NCI-H774 (cell line): ENCODE data around the gene PELO.
"Not testable (repeated sequence)": the region's sequence is repeated elsewhere in the genome, so short reads cannot be mapped to it uniquely, and the experiment has no call there.

Experiments
- DNase-seq: peaks from one replicate; lab custom pipeline; 2025; lab: John Stamatoyannopoulos, UW

The PELO gene

DNA sequence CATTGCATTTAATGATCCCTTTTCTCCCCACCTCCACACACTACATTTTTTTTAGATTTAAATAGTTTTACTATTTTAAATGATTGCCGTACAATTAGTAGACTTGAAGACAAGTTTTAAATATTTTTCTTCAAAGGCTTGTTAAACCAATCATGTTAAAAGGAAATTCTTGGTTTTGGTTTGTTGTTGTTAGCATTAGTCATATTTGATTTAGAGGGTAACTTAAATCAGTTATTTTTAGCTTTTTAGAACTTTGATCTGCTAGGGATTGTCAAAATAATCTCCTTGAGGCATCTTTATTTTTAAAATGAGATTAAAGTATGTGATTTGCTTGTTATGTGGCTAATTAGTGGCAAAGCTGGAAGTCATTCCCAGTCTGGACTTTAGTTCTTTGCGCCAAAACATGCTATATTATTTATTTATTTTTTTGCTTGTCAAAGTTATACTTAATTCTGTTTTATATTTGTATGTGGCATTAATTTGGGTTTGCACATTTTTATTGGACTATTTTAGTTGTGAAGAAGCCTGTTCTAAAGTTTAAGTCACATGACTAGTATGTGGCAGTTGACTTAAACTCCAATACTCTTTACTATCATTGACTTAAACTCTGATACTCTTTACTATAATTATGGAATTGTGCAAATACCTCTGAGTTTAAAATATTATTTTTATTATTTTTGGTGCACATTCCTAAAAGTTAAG lies 14.7 kb downstream of the PELO start:
- DNase-seq = no peak

DNA sequence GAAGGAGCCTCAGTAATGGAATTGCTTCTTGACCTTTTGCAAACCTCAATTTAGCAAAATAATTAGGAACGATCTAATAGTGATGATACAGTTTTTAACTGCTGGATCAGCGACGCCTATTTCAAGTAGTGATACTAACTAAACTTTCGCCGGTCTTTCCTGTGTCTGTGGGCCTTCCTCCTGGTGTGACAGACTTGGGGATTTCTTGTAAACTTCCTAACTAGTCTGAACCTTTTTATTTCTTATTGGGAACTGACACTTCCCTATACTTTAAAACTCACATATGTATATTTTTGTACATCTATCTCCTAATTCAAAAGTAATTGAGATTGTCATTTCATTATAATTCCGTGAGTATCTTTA lies 15.2 kb downstream of the PELO start:
- DNase-seq = no peak

DNA sequence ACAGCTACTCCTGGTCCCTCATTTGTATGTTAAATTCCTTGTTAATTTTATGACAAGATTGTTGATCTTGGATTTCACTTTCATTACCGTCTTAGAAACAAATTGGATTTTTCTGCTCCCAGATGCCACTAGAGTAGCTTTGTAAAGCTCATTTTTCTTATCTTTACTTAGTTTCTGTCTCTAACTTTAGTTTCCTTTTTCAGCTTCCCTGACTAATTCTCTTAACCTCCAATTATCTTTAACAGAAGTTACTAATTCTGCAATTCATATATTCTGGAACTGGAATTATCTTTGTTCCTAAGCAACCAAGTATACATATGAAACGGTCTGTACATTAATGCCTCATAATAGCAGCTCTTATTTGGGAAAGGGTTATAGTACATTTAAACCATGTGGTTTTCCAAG lies 16.7 kb downstream of the PELO start:
- DNase-seq = no peak

DNA sequence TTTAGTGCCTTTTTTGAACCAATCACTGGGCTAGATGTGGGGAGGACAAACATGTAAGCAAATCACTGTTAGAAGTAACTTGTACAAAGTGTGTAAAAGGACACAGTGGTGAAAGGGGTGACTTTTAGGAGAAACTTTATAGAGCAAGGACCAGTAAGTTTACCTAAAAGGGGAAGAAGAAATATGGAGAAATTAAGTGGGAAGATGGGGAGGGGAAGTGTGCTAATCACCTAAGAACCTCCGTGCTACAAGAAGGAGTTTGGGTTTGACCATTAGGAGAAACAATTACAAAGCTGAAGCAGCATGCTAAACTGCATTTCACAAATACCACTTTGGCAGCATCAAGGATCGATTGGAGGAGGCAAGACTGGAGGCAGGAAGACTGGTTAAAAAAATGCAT lies 17.3 kb downstream of the PELO start:
- DNase-seq = no peak

DNA sequence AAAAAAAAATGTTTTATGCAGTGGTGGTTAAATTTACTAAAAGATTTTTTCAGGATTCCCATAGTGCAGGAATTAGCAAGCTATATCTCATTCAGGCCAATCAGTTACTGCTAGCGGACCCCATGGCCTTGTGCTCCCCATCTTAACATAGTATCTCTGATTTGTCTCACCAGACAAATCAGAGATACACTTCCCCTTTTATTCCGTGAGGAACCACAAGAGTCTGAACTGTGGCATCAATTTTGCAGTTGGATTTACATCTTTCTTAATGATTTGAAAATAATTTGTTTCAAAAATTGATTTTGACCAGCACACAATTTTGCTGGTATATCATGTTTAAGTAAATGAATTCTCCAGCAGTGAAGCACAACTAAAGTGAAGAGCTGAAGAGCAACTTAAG lies 17.9 kb downstream of the PELO start:
- DNase-seq = no peak

DNA sequence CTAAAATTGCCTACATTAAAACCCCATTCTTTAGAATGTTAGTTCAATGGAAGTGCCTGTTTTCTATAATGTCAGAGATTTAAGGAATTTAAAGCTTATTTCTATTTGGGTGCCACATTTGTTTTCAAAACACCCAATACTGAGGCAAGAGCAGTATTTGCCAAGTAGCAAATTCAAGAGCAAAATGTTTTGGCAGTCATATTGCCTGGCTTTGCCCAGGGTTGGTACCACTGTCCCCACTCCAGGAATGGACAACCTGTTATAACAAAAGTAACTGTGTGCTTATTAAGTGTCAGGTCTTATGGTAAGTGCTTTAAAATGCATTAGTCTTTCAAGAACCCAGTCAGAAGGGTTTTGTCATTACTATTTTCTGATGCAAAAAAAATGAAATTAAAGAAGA lies 19.3 kb downstream of the PELO start:
- DNase-seq = no peak

DNA sequence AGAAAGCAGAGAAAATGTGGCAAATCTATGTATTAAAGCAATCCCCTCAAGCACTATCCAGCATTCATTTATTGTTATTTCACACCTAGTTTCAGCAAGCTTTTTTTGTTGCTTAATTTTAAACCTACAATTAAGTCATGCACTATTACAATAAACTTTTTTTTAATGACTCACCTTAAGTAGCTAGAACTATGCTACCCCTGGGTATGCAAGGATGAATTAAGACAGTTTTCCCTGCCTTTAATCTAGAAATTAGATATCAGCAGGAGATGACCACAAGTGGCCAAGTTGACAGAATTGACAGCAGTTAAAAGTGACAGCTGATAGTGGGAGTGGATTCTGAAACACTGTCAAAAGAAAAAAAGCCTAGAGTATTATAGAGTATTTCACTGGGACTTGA lies 20.0 kb downstream of the PELO start:
- DNase-seq = no peak

DNA sequence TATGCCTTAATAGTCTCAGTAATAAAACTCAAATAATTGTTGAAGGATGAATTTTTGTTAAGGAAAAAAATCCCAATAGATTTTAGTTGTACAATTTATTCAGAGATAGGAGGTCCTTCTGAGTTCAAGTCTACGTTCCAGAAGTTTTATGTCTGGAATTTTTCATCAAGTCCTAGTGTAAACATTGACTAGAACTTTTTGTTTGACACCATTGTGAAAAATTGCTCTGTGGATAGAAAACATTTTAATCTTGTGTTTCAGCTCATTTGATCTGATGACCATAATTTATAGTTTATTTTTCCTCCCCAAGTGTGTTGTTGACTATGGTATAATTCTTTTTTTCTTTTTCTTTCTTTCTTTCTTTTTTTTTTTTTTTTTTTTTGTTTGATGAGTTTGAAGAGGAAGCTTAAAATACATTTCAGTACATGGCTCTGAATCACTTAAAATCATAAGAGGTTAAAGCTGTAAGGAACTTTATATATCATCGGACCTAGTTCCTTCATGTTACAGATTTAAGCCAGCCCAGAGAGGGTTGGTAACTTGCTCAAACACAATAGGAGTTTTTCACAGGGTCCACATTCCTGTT lies 20.7 kb downstream of the PELO start:
- DNase-seq = no peak

DNA sequence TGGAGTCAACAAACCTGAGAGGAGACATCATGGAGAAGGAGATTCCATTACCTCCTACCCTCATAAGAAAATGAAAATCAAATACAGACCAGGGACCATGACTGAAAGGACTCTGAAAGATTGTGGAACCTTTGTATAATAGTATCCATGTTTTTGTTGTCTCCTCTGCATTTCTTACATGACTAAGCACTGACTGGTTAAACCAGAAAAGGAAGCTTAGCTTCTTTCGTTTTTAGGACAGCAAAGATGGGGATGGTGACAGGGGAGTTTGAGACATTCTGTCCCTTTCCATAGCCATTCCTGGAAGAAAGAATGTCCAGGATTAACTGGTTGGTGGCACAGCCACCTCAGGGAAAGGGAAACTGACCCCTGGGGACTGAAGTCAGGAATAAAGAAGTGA lies 22.2 kb downstream of the PELO start:
- no peak for DNase-seq

DNA sequence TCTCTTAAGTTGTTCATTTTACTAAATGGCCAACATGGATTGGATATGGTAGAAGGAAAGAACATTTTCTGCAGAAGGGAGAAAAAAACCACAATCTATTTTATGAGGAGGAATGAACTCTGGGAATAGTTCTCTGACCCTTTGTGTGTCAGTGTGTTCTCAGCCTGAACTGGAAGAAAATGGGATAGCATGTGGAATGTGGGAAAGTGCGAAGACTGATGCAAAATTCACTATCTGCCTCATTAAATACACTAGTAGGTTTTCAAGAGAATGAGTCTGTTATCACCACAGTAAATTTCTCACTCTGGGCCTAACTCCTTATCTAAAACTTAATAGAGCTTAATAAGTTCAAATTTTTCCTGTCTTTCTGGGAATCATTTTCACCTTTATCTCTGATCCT lies 22.7 kb downstream of the PELO start:
- no peak for DNase-seq

DNA sequence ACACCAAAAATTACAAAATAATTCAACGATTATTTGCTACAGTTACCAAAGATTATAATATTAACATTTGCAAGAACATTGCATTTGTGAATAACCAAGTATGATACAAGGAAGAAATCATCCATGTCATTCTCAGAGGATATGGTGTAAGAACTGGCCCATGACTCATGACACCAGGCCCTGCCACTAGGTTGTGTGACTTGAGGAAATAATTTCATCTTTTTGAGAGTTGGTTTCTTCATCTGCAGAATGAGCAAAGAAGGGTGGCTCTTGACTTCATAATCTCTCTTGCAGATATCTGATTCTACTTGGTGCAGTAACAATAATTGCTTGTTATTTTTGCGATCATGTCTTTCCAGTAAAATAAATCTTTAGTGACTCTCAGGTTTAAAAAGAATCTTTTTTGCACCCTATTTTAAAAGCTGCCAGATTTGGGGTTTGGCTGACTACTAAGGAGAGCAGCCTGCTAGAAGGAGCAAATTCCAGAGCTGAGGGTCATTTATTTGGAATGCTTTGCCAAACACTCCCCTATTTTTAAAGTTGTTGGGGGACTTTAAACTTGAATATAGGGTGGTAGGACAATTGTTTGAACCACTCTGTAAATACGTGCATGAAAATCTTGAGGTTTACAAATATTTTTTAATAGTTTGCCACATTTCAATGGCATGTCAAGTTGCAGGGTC lies 23.5 kb downstream of the PELO start:
- no peak for DNase-seq

DNA sequence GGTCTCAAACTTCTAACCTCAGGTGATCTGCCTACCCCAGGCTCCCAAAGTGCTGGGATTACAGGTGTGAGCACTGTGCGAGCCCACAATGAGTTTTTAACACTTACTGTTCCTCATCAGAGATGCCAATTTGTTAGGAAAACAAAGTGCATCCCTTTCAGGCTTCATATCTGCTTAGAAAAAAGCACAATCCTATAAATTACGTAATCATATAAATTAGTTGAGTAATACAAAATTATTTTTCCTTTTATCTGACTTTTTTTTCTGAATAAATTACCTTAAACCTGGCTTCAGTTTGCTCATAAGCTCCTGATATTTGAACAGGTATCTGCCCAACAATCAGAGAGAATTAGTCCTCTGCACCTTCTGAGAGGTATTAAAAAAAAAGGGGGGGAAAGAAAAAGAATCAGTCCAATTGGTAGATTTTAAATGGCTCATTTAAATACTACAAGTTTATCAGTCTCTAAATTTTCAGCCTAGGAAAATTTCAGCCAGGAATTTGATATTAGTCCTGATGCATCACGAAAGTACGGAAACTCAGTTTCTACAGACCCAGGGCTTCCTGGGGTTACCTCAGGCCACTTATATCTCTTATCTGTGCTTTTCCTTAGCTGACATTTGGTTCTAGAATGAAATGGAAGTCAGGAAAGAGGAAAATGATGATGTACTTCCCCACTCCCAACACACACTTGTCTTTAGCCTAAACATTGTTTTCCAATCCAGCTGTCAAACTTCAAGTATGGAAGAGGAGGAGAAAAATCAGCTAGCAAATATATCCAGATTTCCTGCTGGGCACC lies 26.8 kb downstream of the PELO start:
- DNase-seq = no peak

DNA sequence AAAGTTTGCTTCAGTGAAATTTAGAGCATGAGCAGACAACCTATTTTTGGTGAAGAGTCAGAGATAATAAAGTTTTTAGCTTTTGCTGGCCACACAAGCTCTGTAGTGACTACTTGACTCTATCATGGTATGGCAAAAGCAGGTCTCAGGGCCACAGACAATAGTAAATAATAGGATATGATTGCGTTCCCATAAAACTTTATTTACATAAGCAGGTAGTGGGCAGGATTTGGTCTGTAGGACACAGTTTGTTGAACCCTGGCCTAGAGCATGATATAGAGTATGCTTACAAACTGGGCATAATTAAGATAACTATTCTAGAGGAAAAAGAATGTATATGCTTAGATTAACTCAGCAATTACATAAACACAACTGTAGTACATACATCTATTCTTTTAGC lies 30.1 kb downstream of the PELO start:
- DNase-seq = no peak

DNA sequence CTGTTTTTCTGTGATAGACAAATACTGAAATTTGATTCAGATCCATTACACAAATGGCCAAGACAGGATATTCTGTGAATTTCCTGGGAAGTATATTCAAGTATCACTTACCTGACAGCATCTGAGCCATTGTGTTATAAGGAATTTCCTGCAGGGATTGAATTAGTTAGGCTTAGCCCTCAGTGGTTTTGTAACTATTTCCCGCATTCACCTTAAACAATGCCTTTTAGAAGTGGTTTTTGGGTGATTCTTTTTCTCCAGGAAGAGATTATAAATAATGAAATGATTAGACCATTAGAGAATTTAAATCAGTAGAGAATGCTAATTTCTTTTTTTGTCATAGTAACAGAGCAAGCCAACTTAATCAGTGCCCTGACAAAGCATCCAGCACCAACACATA lies 30.6 kb downstream of the PELO start:
- no peak for DNase-seq

DNA sequence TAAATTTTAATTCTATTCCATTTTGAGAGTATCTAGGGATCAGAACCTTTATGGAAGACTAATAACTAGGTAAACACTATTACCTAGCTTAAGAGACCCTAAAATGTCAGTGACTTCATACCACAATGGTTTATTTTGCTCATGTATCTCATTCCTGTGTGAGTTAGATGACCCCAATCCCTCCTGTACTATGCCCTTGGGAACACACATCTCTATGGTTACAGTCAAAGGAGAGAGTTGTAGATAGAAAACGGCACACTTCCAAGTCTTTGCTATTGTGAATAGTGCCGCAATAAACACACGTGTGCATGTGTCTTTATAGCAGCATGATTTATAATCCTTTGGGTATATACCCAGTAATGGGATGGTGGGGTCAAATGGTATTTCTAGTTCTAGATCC lies 31.1 kb downstream of the PELO start:
- not testable (repeated sequence) for DNase-seq

DNA sequence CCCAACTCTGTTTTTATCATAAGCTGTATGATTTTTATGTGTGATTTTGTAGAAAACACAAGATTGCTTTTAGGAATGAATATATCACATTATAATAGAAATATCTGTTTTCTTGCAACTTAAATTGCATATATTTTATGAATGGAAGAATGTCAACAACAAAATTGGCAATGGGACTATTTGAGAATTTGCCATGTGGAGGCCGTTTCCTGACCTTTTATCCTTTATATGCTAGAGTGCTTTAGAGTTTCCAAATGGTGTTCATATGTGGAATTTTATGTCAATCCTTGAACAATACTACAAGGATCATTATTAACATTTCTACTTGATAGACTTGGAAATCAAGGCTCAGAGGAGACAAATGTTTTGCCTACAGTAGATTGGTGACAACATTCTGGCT lies 34.2 kb downstream of the PELO start:
- no peak for DNase-seq

DNA sequence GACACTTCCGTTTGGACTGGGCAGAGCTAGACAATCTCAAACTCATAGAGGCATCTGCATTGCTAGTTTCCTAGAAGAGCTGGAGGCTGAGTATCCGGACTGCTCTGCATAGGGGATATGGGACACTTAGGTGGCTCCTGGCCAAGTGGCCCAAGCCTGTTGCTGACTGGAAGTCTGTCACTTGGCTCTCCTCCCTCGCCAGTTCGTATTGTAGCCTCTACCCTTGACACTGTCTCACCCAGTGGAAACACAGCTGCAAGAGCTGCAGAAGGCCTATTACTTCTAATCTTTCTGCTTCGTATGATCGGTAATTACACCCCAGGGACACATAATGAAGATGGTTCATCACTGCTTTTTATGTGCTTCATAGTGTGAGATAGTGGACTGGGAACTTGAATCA lies 34.7 kb downstream of the PELO start:
- DNase-seq = no peak

DNA sequence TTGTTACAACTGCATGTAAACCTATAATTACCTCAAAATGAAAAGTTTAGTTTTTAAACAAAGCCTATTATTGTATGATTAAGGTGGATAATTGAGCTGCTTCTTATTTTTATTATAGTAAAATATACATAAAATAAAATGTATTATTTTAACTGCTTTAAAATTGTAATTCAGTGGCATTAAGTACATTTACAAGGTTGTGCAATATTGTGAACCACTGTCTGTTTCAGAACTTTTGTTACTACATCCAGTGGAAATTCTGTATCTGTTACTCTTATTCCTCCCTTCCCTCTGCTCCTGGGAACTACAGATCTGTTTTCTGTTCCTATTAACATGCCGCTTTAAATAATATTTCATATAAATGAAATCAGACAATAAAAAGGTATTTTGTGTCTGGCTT lies 37.1 kb downstream of the PELO start:
- DNase-seq = no peak

DNA sequence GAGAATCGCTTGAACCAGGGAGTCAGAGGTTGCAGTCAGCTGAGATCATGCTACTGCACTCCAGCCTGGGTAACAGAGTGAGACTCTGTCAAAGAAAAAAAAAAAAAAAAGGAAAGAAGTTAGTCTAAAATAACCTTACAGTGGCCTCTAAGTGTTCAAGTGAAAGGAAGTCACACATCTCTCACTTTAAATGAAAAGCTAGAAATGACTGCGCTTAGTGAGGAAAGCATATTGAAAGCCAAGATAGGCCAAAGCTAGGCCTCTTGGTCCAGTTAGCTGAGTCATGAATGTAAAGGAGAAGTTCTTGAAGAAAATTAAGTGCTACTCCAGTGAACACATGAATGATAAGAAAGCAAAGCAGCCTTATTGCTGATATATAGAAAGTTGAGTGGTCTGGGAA lies 38.1 kb downstream of the PELO start:
- DNase-seq = no peak

DNA sequence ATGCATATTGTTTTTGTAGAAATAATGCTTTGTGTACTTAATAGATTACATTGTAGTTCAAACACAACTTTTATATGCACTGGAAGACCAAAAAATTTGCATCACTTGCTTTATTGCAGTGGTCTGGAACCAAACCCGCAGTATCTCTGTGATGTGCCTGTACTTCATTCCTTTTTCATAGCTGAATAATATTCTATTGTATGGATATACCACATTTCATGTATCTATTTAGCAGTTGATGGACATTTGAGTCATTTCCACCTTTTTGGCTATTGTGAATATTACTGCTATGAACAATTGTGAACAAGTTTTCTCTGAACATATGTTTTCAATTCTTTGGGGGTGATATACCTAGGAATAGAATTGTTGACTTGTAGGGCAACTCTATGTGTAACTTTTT lies 40.1 kb downstream of the PELO start:
- no peak for DNase-seq

DNA sequence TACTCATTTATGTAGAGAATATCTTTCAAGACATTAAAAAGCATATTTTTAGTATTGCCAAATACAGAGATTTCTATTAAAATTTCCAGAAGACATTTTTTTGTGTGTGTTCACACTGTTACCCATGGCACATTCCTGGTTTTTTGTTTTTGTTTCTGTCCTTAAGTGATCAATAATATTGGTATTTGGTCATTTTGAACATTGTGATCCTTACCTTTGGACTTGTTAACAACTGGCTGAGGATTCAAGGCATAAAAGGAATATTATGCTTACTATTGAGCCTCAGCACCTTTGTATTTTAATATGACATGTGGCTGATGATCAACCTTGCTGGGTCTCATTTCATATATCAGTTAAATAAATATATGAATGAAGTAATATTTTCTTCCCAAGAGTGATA lies 41.9 kb downstream of the PELO start:
- DNase-seq = no peak

DNA sequence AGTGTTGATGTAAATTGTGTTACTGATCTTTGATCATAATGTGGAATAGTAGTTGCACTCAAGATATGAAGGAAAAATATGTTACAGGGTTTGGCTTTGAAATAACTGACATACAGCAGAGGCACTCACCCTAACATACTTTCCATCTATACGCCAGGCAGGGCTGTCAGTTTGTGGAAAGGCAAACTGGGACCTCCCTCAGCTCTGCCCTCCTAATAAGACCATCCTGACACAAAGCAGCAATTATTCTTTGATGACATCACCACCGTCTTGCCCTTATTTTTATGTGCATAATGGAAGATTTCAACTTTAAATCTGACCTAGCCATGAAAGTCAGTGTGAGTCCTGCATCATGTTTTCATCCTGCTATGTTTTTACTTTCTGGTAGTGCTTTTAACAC lies 42.9 kb downstream of the PELO start:
- no peak for DNase-seq
